Measurements from ENCODE around the gene C15orf61.
A peak's percentile ranks its signal among the peaks of the same experiment; 100 is the strongest.

Gene C15orf61

DNA sequence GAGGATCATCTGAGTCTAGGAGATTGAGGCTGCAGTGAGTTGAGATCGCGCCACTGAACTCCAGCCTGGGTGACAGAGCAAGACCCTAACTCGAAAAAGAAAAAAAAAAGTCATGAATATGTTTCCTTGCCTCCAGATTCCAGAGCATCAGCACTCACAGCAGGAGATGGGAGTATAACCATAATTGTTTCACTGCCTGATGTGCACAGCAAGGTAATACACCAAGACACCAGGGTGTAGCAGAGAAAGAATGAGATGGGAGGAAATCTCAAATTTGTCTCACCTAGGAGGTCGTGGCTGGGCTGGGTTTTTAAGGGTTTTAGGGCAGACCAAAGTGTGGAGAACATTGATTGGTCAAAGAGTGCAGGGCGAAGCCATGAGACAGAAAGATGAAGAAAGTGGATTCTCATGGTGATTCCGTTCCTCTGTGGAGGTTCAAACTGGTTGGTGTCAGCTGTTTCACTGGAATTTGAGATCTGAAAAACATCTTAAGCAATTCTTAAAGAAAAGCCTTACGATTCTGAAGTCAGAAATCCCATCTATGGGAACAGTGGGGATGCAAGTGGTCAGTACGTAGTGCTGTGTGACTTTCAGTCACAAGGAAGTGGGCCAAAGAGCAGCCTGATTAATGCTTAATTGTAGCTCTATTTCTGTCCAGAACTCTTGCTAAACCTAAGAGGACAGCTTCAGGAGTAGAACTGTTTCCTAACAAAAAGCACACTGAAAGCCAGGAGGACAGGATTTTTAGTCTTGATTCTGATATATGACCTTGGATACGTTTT lies 7.8 kb upstream of the C15orf61 start:
- no peak for DNase-seq (ENCODE audit: low spot score)
- Histone ChIP-seq H3K27ac (no peak overlapping the region), H3K4me3 (no peak overlapping the region)
- TF ChIP-seq, protein P1, sequence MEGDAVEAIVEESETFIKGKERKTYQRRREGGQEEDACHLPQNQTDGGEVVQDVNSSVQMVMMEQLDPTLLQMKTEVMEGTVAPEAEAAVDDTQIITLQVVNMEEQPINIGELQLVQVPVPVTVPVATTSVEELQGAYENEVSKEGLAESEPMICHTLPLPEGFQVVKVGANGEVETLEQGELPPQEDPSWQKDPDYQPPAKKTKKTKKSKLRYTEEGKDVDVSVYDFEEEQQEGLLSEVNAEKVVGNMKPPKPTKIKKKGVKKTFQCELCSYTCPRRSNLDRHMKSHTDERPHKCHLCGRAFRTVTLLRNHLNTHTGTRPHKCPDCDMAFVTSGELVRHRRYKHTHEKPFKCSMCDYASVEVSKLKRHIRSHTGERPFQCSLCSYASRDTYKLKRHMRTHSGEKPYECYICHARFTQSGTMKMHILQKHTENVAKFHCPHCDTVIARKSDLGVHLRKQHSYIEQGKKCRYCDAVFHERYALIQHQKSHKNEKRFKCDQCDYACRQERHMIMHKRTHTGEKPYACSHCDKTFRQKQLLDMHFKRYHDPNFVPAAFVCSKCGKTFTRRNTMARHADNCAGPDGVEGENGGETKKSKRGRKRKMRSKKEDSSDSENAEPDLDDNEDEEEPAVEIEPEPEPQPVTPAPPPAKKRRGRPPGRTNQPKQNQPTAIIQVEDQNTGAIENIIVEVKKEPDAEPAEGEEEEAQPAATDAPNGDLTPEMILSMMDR (IDR thresholded peaks at IDR 0.05) = no peak

DNA sequence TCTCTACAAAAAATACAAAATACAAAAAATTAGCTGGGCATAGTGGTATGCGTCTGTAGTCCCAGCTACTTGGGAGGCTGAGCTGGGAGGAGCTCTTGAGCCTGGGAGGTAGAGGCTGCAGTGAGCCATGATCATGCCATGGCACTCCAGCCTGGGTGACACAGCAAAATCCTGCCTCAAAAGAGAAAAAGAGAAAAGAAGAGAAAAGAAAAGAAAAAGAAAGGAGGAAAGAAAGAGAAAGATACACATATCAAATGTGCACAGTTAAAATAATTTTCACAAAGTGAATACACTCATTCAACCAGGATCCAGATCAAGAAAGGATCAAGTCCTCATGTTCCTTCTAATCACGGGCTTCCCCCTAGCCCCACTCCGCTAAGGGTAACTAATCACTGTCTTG lies 5.8 kb upstream of the C15orf61 start:
- TF ChIP-seq, protein P1 (IDR thresholded peaks at IDR 0.05) = no peak
- DNase-seq (ENCODE audit: low spot score) = no peak
- Histone ChIP-seq H3K27ac (no peak overlapping the region), H3K4me3 (no peak overlapping the region)

GRCh38 chr15:67515557-67515956 lies 5.4 kb upstream of the C15orf61 start:
- TF ChIP-seq, protein P1 (IDR thresholded peaks at IDR 0.05) = no peak
- Histone ChIP-seq H3K4me3 (no peak overlapping the region), H3K27ac (no peak overlapping the region)
- no peak for DNase-seq (ENCODE audit: low spot score)

GRCh38 chr15:67520321-67521028 lies 456 bp upstream of the C15orf61 start:
- TF ChIP-seq, protein P1 (IDR thresholded peaks at IDR 0.05) = no peak
- H3K4me3 ChIP-seq = peak overlapping the region; percentile 89
- no peak for DNase-seq (ENCODE audit: low spot score)
- H3K27ac ChIP-seq = peak overlapping the region; percentile 90 to 95

DNA sequence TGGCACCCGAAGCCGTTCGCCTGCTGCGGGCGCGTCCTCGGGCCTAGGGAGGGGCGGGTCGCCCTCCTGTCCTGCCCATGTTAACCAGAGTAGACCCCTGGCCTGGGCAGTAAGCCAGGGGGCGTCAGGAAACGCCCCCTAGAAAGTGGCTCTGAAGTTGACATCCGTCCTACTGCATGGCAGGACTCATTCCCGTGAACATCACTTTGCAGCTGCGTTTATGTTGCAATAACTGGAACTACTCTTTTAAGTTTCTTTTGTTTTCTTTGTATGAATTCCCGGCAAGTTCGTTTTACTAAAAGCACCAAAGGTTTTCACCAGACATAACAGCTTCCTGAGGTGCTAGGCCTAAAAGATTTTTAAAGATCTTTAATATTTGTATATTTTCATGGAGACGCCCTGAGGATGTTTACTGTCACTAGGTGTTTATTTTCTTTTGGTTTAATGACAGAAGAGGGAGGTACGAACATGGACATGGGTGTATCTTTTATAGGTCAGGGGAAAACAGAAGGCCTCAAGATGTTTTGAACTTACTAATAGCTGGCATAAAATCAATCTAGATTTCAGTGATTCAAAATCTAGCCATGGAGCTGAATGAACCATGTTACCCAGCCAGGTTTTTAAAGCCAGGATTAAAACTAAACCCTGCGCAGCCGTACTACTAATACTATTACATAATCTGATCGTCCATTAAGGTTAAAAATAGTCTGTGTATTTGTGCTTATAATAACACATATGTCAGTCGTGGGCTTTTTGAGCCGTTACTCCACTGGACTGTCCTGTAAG lies 1.0 kb downstream of the C15orf61 start:
- TF ChIP-seq, protein P1 (IDR thresholded peaks at IDR 0.05) = no peak
- no peak for DNase-seq (ENCODE audit: low spot score)

DNA sequence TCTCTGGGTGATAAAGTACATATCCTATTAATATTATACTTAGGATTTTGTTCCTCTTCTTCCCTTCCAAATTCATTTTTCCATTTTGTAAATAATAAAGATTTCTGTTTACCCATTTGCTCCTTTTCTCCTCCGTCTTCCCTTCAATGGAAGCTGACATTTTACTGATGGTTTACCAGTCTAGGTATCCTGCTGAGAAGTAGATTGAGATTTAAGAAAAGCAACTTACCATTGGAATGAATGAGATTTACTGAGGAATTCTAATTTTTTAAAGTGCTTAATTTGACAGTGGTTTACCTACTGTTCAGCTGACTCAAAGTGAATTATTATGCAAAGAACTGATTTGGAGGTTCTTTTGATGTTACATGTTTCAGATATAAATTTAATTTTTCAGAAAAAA lies 2.4 kb downstream of the C15orf61 start:
- TF ChIP-seq, protein P1 (IDR thresholded peaks at IDR 0.05) = no peak
- Histone ChIP-seq H3K27ac (peak overlapping the region in 1 of 2 donors; percentile 90), H3K4me3 (peak overlapping the region; percentile 89)
- no peak for DNase-seq (ENCODE audit: low spot score)

More for the DNA sequence above, 1.0 kb downstream of the C15orf61 start:
- peak overlapping the region; percentile 90 to 95 for H3K27ac ChIP-seq
- peak overlapping the region; percentile 89 for H3K4me3 ChIP-seq
